Upper lobe of left lung (tissue), 4 donors: ENCODE results near the gene TTC33.

ENCODE experiments used
- EP300 ChIP-seq, 4 donors: sonication (generic); formaldehyde crosslinking; IDR thresholded peaks; one replicate each; pipeline ENCODE4 v1.5.1; 2017; ENCODE audit warnings: antibody characterized with exemption in 4 of 4, control low read depth in 2 of 4
- POLR2A ChIP-seq, 4 donors: fragments of 450-650 bp; IDR thresholded peaks; one replicate each; pipeline ENCODE4 v1.5.1; 2016 to 2017; ENCODE audit warnings: antibody characterized with exemption in 4 of 4, mild to moderate bottlenecking in 2 of 4
- POLR2AphosphoS5 ChIP-seq, 2 donors: sonication (generic); formaldehyde crosslinking; IDR thresholded peaks; one replicate each; pipeline ENCODE4 v1.5.1; 2017; ENCODE audit warnings: antibody characterized with exemption in 2 of 2
- TF ChIP-seq, protein P1 (sequence below), 6 experiments: fragments of 450-650 bp in 4 of 6; fragments of 200-600 bp in 2 of 6; sonication (generic) in 2 of 6; IDR thresholded peaks; one replicate each; pipeline ENCODE4 v1.5.1; 2016 to 2019; ENCODE audit warnings: antibody characterized with exemption in 6 of 6

DNA sequence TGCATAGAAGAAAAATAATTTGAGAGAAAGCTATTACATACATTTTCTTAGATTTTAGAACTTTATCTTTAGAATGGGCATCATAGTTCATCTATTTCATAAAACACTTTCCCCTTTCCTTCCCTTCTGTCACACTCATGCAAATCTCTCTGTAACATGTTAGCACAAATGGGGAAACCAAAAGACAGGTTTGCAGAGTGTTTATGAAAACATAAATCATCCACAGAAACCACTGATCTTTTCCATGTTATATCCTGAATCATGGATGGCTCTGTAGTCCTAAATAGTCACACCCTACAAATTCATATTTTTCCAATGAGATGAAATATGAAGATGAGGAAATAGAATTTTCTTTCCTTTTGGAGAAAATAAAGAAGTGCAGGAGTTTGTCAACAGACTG is 198.9 kb downstream of the TTC33 start:
- no peak for TF ChIP-seq EP300 (IDR thresholded peaks at IDR 0.05)
- TF ChIP-seq, protein P1, sequence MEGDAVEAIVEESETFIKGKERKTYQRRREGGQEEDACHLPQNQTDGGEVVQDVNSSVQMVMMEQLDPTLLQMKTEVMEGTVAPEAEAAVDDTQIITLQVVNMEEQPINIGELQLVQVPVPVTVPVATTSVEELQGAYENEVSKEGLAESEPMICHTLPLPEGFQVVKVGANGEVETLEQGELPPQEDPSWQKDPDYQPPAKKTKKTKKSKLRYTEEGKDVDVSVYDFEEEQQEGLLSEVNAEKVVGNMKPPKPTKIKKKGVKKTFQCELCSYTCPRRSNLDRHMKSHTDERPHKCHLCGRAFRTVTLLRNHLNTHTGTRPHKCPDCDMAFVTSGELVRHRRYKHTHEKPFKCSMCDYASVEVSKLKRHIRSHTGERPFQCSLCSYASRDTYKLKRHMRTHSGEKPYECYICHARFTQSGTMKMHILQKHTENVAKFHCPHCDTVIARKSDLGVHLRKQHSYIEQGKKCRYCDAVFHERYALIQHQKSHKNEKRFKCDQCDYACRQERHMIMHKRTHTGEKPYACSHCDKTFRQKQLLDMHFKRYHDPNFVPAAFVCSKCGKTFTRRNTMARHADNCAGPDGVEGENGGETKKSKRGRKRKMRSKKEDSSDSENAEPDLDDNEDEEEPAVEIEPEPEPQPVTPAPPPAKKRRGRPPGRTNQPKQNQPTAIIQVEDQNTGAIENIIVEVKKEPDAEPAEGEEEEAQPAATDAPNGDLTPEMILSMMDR (IDR thresholded peaks at IDR 0.05): no peak
- TF ChIP-seq POLR2A (IDR thresholded peaks at IDR 0.05): no peak
- TF ChIP-seq POLR2AphosphoS5 (IDR thresholded peaks at IDR 0.05): no peak
